GM23338 (cell line): ENCODE results near the gene OR2A42. TPM values are rescaled to one million over a fixed set of nuclear protein-coding genes. Genes with fewer than 3 reads are reported as not detected.
"Not testable (repeated sequence)": the region's sequence is repeated elsewhere in the genome, so short reads cannot be mapped to it uniquely, and the experiment has no call there.

Experiments used
- ATAC-seq: fragments of 200-7000 bp; cut with Tn5 transposase; 3 replicates; pipeline ENCODE4 v1.9.1; 2020
- DNase-seq: peaks from one replicate; pipeline ENCODE4 v3.0.0-alpha.2; 2015; ENCODE audit warnings: low spot score
- H2AFZ ChIP-seq: fragments of 200-600 bp; sonication (generic); 2 replicates; pipeline ENCODE4 v1.8.0; 2016; ENCODE audit warnings: antibody characterized with exemption, mild to moderate bottlenecking, moderate library complexity
- H3F3A ChIP-seq: fragments of 200-600 bp; sonication (generic); replicated peaks from 2 replicates; pipeline ENCODE4 v1.8.0; 2017; ENCODE audit warnings: antibody characterized with exemption, mixed run types, low read depth
- H3K27ac ChIP-seq: fragments of 200-600 bp; sonication (generic); 2 replicates; pipeline ENCODE4 v1.6.1; 2016; ENCODE audit warnings: low read depth
- H3K27me3 ChIP-seq: fragments of 200-600 bp; sonication (generic); 2 replicates; pipeline ENCODE4 v1.8.0; 2016; ENCODE audit warnings: mild to moderate bottlenecking, mixed run types, moderate library complexity; ENCODE audit not compliant: insufficient read depth
- H3K36me3 ChIP-seq: fragments of 200-600 bp; sonication (generic); 2 replicates; pipeline ENCODE4 v1.8.0; 2016; ENCODE audit warnings: mild to moderate bottlenecking; ENCODE audit not compliant: insufficient read depth
- H3K4me1 ChIP-seq: fragments of 200-600 bp; sonication (generic); 2 replicates; pipeline ENCODE4 v1.8.0; 2016; ENCODE audit warnings: mild to moderate bottlenecking, moderate library complexity; ENCODE audit not compliant: insufficient read depth
- H3K4me2 ChIP-seq: fragments of 200-600 bp; sonication (generic); 2 replicates; pipeline ENCODE4 v1.7.1; 2017; ENCODE audit warnings: mixed run types
- H3K4me3 ChIP-seq: fragments of 200-600 bp; sonication (generic); 2 replicates; pipeline ENCODE4 v1.6.1; 2016; ENCODE audit warnings: mixed run types
- H3K79me2 ChIP-seq: fragments of 200-600 bp; sonication (generic); replicated peaks from 2 replicates; pipeline ENCODE4 v1.8.0; 2017; ENCODE audit warnings: mild to moderate bottlenecking; ENCODE audit not compliant: insufficient read depth
- H3K9me2 ChIP-seq: fragments of 200-600 bp; sonication (generic); 2 replicates; pipeline ENCODE4 v1.8.0; 2017; ENCODE audit not compliant: insufficient read depth
- H4K20me1 ChIP-seq: fragments of 200-600 bp; sonication (generic); replicated peaks from 2 replicates; pipeline ENCODE4 v1.8.0; 2017; ENCODE audit warnings: mild to moderate bottlenecking; ENCODE audit not compliant: insufficient read depth
- H3K27ac Mint-ChIP-seq: 2 replicates; pipeline ENCODE4 v1.8.0; 2020; ENCODE audit warnings: inconsistent platforms, mild to moderate bottlenecking, moderate library complexity, mixed read lengths
- H3K27me3 Mint-ChIP-seq: 3 replicates; pipeline ENCODE4 v1.8.0; 2022; ENCODE audit warnings: low read depth, mild to moderate bottlenecking, moderate library complexity, mixed read lengths, inconsistent platforms; ENCODE audit not compliant: insufficient read depth, poor library complexity
- H3K36me3 Mint-ChIP-seq: 3 replicates; pipeline ENCODE4 v1.8.0; 2021; ENCODE audit warnings: low read depth, mild to moderate bottlenecking, inconsistent platforms, moderate library complexity, mixed read lengths
- H3K4me1 Mint-ChIP-seq: 3 replicates; pipeline ENCODE4 v1.8.0; 2020; ENCODE audit warnings: mild to moderate bottlenecking, inconsistent platforms, mixed read lengths
- H3K4me3 Mint-ChIP-seq: 3 replicates; pipeline ENCODE4 v1.8.0; 2021; ENCODE audit warnings: moderate library complexity, mild to moderate bottlenecking, inconsistent platforms, mixed read lengths
- H3K9me3 Mint-ChIP-seq: 3 replicates; pipeline ENCODE4 v1.8.0; 2020; ENCODE audit warnings: moderate library complexity, mild to moderate bottlenecking, inconsistent platforms, mixed read lengths
- EZH2phosphoT487 ChIP-seq: fragments of 200-600 bp; sonication (generic); IDR thresholded peaks from one replicate; pipeline ENCODE4 v1.8.1; 2018; ENCODE audit warnings: antibody characterized with exemption; ENCODE audit not compliant: unreplicated experiment
- STAT1 ChIP-seq: IDR thresholded peaks from one replicate; pipeline ENCODE4 v1.6.1; 2016; ENCODE audit warnings: antibody characterized with exemption; ENCODE audit not compliant: unreplicated experiment
- polyA plus RNA-seq: library from polyadenylated mRNA; unstranded; fragments of >200 nt; fragmentation: Nextera tagmentation; extraction: Ambion mirVana; gene quantifications from 2 replicates; pipeline ENCODE4 v1.2.1, GENCODE V29; 2016
- total RNA-seq: library from RNA; depleted of rRNA; stranded (reverse); fragments of >200 nt; shearing (Covaris generic); gene quantifications from 2 replicates; pipeline ENCODE4 v1.2.3, GENCODE V29; 2014
- TF ChIP-seq, protein P1 (sequence below): IDR thresholded peaks from 2 replicates; pipeline ENCODE4 v1.6.1; 2016; ENCODE audit warnings: antibody characterized with exemption
- TF ChIP-seq, protein P2 (sequence below): fragments of 250-450 bp; sonication (Bioruptor Pico); IDR thresholded peaks from 2 replicates; pipeline ENCODE4 v1.5.0; 2020; ENCODE audit warnings: mild to moderate bottlenecking, moderate library complexity
- TF ChIP-seq, protein P3 (sequence below), 2 experiments: fragments of 200-600 bp in 1 of 2; sonication (generic) in 1 of 2; conservative IDR thresholded peaks; 2 replicates each; pipeline versions ENCODE4 v1.5.1 to v1.6.1; 2016 to 2017; ENCODE audit warnings: antibody characterized with exemption in 2 of 2, low read depth in 2 of 2, mild to moderate bottlenecking in 2 of 2, moderate library complexity in 1 of 2

Gene OR2A42
- total and polyA plus RNA-seq, 2 experiments from 2014 or later = 0.28 to 2.1 TPM

DNA sequence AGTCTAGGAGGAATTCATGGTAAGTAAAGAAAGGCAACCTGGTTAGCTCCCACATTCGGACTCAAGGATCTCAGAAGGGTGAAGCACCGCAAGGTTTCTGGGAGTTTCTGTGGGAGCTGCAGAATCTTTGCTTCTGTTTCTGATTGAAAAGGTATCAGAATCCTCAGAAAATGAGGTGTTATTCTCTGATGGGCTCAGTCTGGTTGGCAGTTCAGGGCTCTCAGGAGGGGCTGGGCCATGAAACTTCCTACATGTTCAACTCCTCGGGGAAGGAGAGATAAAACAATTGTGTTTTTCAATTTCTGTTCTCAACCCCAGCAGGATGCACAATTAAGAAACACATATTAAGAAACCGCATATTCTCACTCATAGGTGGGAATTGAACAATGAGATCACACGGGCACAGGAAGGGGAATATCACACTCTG is 16.1 kb upstream of the OR2A42 start (continued):
- TF ChIP-seq, protein P1, sequence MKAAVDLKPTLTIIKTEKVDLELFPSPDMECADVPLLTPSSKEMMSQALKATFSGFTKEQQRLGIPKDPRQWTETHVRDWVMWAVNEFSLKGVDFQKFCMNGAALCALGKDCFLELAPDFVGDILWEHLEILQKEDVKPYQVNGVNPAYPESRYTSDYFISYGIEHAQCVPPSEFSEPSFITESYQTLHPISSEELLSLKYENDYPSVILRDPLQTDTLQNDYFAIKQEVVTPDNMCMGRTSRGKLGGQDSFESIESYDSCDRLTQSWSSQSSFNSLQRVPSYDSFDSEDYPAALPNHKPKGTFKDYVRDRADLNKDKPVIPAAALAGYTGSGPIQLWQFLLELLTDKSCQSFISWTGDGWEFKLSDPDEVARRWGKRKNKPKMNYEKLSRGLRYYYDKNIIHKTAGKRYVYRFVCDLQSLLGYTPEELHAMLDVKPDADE = no peak
- TF ChIP-seq STAT1 (no peak), EZH2phosphoT487 (no peak)
- TF ChIP-seq, protein P2, sequence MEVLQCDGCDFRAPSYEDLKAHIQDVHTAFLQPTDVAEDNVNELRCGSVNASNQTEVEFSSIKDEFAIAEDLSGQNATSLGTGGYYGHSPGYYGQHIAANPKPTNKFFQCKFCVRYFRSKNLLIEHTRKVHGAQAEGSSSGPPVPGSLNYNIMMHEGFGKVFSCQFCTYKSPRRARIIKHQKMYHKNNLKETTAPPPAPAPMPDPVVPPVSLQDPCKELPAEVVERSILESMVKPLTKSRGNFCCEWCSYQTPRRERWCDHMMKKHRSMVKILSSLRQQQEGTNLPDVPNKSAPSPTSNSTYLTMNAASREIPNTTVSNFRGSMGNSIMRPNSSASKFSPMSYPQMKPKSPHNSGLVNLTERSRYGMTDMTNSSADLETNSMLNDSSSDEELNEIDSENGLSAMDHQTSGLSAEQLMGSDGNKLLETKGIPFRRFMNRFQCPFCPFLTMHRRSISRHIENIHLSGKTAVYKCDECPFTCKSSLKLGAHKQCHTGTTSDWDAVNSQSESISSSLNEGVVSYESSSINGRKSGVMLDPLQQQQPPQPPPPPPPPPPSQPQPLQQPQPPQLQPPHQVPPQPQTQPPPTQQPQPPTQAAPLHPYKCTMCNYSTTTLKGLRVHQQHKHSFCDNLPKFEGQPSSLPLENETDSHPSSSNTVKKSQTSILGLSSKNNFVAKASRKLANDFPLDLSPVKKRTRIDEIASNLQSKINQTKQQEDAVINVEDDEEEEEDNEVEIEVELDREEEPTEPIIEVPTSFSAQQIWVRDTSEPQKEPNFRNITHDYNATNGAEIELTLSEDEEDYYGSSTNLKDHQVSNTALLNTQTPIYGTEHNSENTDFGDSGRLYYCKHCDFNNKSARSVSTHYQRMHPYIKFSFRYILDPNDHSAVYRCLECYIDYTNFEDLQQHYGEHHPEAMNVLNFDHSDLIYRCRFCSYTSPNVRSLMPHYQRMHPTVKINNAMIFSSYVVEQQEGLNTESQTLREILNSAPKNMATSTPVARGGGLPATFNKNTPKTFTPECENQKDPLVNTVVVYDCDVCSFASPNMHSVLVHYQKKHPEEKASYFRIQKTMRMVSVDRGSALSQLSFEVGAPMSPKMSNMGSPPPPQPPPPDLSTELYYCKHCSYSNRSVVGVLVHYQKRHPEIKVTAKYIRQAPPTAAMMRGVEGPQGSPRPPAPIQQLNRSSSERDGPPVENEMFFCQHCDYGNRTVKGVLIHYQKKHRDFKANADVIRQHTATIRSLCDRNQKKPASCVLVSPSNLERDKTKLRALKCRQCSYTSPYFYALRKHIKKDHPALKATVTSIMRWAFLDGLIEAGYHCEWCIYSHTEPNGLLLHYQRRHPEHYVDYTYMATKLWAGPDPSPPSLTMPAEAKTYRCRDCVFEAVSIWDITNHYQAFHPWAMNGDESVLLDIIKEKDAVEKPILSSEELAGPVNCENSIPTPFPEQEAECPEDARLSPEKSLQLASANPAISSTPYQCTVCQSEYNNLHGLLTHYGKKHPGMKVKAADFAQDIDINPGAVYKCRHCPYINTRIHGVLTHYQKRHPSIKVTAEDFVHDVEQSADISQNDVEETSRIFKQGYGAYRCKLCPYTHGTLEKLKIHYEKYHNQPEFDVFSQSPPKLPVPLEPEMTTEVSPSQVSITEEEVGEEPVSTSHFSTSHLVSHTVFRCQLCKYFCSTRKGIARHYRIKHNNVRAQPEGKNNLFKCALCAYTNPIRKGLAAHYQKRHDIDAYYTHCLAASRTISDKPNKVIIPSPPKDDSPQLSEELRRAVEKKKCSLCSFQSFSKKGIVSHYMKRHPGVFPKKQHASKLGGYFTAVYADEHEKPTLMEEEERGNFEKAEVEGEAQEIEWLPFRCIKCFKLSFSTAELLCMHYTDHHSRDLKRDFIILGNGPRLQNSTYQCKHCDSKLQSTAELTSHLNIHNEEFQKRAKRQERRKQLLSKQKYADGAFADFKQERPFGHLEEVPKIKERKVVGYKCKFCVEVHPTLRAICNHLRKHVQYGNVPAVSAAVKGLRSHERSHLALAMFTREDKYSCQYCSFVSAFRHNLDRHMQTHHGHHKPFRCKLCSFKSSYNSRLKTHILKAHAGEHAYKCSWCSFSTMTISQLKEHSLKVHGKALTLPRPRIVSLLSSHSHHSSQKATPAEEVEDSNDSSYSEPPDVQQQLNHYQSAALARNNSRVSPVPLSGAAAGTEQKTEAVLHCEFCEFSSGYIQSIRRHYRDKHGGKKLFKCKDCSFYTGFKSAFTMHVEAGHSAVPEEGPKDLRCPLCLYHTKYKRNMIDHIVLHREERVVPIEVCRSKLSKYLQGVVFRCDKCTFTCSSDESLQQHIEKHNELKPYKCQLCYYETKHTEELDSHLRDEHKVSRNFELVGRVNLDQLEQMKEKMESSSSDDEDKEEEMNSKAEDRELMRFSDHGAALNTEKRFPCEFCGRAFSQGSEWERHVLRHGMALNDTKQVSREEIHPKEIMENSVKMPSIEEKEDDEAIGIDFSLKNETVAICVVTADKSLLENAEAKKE = no peak
- TF ChIP-seq, protein P3, sequence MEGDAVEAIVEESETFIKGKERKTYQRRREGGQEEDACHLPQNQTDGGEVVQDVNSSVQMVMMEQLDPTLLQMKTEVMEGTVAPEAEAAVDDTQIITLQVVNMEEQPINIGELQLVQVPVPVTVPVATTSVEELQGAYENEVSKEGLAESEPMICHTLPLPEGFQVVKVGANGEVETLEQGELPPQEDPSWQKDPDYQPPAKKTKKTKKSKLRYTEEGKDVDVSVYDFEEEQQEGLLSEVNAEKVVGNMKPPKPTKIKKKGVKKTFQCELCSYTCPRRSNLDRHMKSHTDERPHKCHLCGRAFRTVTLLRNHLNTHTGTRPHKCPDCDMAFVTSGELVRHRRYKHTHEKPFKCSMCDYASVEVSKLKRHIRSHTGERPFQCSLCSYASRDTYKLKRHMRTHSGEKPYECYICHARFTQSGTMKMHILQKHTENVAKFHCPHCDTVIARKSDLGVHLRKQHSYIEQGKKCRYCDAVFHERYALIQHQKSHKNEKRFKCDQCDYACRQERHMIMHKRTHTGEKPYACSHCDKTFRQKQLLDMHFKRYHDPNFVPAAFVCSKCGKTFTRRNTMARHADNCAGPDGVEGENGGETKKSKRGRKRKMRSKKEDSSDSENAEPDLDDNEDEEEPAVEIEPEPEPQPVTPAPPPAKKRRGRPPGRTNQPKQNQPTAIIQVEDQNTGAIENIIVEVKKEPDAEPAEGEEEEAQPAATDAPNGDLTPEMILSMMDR (conservative IDR thresholded peaks at IDR 0.05; ENCODE audit: low read depth in 2 of 2) = no peak

DNA sequence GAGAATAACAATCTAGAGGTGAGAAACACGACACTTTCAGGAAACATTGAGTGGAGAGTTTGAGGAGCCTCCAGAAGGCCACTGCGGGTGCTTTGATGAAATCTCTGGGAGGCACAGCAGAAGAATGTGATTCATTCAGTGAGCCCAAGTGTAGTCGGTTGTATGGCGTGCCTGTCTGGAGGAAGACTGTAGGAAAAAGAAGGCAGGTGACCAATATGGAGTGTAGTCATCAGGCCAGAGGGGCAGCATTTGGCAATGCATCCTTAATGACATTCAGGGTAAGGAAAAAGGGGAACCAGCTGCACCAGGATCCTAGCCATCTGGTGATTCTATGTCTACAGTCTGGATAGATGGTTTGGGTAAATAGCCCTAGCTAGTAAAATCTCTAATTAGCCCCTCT is 12.9 kb upstream of the OR2A42 start:
- H3K4me1 ChIP-seq = peaks cover 10% of the 10 kb centered on the region; the same call in 1 of the 2 replicates
- not testable (repeated sequence) for H3K4me2 ChIP-seq, H3K9me2 ChIP-seq, H3K9me3 Mint-ChIP-seq, H3K79me2 ChIP-seq, H3K27ac ChIP-seq, H3K36me3 ChIP-seq, DNase-seq, H3K27me3 Mint-ChIP-seq, H3K36me3 Mint-ChIP-seq, H3K4me3 ChIP-seq, H2AFZ ChIP-seq, H4K20me1 ChIP-seq, H3K4me3 Mint-ChIP-seq, H3K27me3 ChIP-seq, H3F3A ChIP-seq, H3K27ac Mint-ChIP-seq
- peak; percentile 66 for ATAC-seq
- H3K4me1 Mint-ChIP-seq = peaks cover 13% of the 10 kb centered on the region; the same call in 2 of the 3 replicates

DNA sequence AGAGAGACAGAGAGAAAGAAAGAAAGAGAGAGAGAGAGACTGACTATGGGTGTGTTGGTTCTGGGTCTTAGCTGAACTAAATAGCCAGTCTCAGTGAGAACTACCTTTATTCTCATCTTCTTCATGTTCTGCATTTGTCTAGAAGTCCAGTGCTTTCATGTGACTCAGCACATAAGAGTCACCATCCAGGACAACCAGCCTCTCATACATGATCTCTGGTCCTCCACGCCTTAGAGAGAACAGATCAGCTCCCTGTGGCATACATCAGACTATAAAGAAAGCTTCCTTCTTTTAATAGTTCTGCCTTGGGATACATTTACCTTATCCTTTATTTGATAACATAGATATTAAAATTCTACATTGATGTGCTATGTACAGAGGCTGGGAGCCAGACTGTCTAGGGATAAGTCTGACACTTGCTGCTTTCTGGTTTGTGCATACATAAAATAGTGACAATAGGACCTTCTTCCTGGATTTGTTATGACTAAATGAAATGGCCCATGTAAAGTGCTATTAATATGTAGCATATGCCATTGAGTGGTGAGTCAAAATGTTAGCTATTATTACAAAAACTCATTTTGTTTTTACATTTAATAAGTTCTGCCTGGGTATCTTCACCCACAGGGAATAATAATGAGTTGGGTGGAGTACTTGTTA is 8.4 kb upstream of the OR2A42 start:
- H3K9me3 Mint-ChIP-seq, H3K27ac ChIP-seq, H3K4me1 ChIP-seq, H3K4me2 ChIP-seq, DNase-seq, H3K9me2 ChIP-seq, H3K27me3 Mint-ChIP-seq, ATAC-seq, H3K4me1 Mint-ChIP-seq, H3K27ac Mint-ChIP-seq, H3K36me3 Mint-ChIP-seq, H4K20me1 ChIP-seq, H3K4me3 ChIP-seq, H3K4me3 Mint-ChIP-seq, H3K36me3 ChIP-seq, H3K79me2 ChIP-seq, H2AFZ ChIP-seq, H3K27me3 ChIP-seq, H3F3A ChIP-seq: not testable (repeated sequence)

DNA sequence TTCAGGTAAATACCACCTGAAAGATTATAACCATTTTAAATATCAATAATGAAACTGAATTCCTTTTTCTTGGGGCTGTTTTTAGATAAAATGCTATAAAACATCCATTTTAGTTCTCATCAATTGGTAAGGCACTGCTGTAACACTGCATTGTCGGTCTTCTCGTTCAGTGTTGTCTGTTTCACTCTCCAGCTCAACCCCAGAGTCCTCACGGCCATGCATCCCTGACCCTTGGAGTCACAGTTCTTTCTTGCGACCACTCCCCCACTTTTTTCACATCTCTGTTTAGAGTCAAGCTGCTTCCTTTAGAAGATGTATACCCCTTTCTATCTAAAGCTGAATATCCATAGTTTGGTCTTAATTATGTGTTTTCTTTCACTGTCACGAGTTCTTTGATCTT is 7.6 kb upstream of the OR2A42 start:
- H3F3A ChIP-seq, H3K27ac ChIP-seq, H3K79me2 ChIP-seq, H3K36me3 ChIP-seq, H3K27ac Mint-ChIP-seq, H3K4me3 Mint-ChIP-seq, H3K27me3 Mint-ChIP-seq, H3K27me3 ChIP-seq, H3K4me1 Mint-ChIP-seq, H3K9me2 ChIP-seq, H3K4me3 ChIP-seq, H3K36me3 Mint-ChIP-seq, H2AFZ ChIP-seq, DNase-seq, H4K20me1 ChIP-seq, H3K4me2 ChIP-seq, H3K4me1 ChIP-seq, H3K9me3 Mint-ChIP-seq: not testable (repeated sequence)
- peak; percentile 72 for ATAC-seq
